ENCODE data around the gene ATCAY.
"Not testable (repeated sequence)": the region's sequence is repeated elsewhere in the genome, so short reads cannot be mapped to it uniquely, and the experiment has no call there.

The ATCAY gene

GRCh38 chr19:3902317-3902973 lies 22.0 kb downstream of the ATCAY start:
- DNase-seq (ENCODE audit: low read depth): no peak

DNA sequence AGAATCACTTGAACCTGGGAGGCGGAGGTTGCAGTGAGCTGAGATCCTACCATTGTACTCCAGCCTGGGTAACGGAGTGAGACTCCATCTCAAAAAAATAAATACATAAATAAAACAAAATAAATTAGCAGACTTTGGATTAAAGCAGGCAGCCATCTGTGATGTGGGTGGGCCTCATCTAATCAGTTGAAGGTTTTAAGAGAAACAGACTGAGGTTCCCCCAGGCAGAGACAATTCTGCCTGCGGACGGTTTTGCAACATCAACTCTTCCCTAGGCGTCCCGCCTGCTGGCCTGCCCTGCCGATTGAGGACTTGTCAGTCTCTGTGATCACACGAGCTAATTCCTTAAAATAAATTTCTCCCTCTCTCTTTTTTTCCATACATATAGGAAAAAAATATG lies 23.7 kb downstream of the ATCAY start:
- no peak for DNase-seq (ENCODE audit: low read depth)

- no peak for DNase-seq (ENCODE audit: low read depth)
Observed at GRCh38 chr19:3907626-3908265, 27.3 kb downstream of the ATCAY start.

GRCh38 chr19:3908266-3909054 lies 28.0 kb downstream of the ATCAY start:
- DNase-seq (ENCODE audit: low read depth): no peak

DNA sequence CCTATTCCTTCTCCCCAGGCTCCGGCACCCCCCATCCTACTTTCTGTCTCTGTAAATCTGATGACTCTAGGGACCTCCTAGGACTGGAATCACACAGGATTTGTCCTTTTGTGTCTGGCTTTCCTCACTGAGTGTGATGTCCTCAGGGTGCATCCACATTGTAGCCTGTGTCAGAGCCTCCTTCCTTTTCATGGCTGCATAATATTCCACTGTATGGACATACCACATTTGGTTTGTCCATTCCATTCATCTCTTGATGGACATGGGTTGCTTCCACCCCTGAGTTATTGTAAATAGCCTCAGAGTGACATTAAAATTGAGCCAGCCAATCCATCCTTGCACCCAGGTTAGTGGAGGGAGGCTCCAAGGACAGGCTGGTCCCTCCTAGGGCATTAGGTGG lies 29.6 kb downstream of the ATCAY start:
- no peak for DNase-seq (ENCODE audit: low read depth)

DNA sequence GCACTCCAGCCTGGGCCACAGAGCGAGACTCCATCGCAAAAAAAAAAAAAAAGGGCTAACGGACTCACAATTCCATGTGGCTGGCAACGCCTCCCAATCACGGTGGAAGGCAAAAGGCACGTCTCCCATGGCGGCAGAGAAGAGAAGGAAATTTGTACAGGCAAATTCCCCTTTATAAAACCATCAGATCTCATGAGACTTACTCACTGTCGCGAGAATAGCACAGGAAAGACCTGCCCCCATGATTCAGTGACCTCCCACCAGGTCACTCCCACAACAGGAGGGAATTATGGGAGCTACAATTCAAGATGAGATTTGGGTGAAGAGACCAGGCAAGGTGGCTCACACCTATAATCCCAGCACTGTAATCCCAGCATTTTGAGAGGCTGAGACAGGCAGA lies 33.7 kb downstream of the ATCAY start:
- no peak for DNase-seq (ENCODE audit: low read depth)

DNA sequence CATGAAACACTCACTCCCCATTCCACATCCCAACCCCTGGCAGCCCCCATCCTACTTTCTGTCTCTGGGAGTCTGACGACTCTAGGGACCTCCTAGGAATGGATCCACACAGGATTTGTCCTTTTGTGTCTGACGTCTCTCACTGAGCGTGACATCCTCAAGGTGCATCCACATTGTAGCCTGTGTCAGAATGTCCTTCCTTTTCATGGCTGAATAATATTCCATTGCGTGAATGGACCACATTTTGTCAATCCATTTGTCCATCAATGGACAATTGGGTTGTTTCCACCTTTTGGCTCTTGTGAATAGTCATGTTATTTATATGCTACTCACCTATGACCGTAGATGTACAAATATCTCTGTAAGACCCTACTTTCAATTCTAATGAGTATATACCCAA lies 35.5 kb downstream of the ATCAY start:
- no peak for DNase-seq (ENCODE audit: low read depth)

GRCh38 chr19:3919793-3920192 lies 39.3 kb downstream of the ATCAY start:
- DNase-seq (ENCODE audit: low read depth): no peak

DNA sequence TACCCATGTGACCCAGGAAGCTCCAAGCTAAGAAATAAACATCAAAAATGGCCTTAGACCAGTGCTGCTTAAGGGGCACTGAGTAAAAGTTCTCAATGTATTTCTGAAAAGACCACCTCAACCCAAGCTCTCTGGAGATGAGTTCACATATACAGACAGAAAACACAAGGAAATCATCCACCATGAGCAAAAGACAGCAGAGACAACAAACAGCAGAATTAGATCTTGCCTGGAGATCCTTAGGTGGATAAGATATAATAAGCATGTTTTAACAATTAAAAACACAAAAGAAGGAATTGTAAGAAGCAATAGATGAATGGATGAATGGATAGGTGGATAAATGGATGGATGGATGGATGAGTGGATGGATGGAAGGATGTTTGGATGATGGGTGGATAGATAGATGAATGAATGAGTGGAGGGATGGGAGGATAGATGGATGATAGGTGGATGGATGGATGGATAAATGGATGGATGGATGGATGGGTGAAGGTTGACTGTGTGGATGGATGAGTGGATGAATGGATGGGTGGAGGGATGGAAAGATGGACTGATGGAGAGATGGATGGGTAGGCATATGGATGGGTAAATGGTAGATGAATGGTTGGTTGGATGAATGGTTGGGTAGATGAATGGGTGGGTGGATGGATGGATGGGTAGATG lies 42.7 kb downstream of the ATCAY start:
- no peak for DNase-seq (ENCODE audit: low read depth)

- no peak for DNase-seq (ENCODE audit: low read depth)
Observed at GRCh38 chr19:3923912-3924311, 43.4 kb downstream of the ATCAY start.

DNA sequence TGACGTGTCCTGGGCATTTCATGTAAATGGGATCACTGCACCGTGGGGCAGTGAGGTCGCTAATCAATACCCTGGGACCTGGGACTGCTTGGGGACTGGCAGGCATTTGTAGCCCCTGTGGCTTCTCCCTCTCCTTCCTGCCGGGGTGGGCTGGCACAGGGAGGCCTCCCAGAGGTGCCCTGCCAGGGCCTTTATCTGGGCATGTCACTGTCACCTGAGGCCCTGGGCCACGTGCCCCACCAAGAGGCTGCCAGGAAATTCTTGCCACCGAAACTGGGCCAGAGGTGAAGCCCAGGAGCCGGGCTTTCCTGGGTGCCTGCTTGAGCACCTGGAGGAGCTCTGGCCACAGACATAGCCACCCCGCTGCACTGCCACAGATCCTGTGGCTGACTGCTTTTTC lies 50.6 kb downstream of the ATCAY start:
- DNase-seq (ENCODE audit: low read depth): no peak

GRCh38 chr19:3932931-3933810 lies 52.7 kb downstream of the ATCAY start, which contains the start of gene NMRK2:
Gene NMRK2, plus strand, starts transcription at chr19:3933069. Its CDS starts 603 bp downstream, at chr19:3933672.
- no peak for DNase-seq (ENCODE audit: low read depth)

DNA sequence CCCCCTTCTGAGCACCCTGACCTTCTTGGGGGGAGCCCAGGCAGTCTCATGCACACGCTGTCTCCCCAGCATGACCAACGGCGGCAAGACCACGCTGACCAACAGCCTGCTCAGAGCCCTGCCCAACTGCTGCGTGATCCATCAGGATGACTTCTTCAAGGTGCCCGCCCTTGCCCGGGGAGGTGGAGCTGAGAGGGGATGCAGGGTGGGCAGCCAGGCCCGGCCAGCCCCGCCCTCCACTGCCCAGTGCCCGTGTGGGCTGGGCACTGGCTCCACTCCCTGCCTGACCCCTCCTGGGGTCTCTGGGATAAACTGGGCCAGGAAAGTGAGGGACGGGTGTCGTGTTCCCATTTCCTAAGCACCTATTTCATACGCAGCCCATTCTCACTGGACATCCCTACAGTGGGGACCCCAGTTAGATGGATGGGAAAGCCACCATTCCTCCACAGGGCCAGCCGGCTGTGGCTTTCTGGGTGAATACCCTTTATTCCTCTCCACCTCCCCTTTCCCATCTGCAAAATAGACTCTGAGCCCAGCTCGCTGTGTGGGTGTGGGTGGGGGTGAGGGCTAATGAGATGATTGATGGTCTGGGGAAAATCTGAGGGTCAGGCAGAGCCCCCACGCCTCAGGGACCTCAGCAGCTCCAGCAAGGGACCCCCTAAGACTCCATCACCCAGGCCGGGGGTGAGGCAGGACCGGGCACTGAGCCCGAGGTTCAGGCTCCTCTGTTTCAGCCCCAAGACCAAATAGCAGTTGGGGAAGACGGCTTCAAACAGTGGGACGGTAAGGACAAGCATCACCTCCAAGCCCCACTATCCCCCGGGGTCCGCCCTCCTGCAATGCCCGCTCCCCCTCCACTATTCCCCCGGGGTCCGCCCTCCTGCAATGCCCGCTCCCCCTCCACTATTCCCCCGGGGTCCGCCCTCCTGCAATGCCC lies 56.3 kb downstream of the ATCAY start:
- no peak for DNase-seq (ENCODE audit: low read depth)

- not testable (repeated sequence) for DNase-seq (ENCODE audit: low read depth)
Observed at GRCh38 chr19:3938300-3938950, 57.9 kb downstream of the ATCAY start.

GRCh38 chr19:3942790-3943409 lies 62.4 kb downstream of the ATCAY start:
- DNase-seq (ENCODE audit: low read depth): no peak

- no peak for DNase-seq (ENCODE audit: low read depth)
Observed at GRCh38 chr19:3944018-3944721, 63.7 kb downstream of the ATCAY start.

- DNase-seq (ENCODE audit: low read depth): no peak
Observed at GRCh38 chr19:3945838-3946237, 65.4 kb downstream of the ATCAY start.

DNA sequence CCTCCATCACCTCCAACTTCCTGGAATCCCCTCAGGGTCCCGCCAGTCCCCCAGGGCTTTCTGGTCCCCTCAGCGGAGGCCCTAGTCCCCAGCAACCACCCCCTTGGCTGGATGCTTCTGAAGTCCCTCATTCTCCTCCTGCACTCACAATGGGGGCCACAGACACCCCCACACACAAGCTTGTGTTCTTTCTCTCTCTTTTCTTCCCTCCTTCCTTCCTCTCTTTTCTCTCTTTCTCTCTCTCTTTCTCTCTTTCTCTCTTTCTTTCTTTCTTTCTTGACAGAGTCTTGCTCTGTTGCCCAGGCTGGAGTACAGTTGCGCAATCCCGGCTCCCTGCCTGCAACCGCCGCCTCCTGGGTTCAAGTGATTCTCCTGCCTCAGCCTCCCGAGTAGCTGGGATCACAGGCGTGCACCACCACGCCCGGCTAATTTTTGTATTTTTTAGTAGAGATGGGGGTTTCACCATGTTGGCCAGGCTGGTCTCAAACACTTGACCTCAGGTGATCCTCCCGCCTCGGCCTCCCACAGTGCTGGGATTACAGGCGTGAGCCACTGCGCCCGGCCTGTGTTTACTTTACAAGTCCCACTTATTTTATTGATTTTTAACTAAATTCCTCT lies 66.9 kb downstream of the ATCAY start:
- not testable (repeated sequence) for DNase-seq (ENCODE audit: low read depth)

Measured in GM04503 (cell line).